ENCODE results near the gene CATSPER3. TPM values are rescaled to one million over a fixed set of nuclear protein-coding genes. Genes with fewer than 3 reads are reported as not detected.

The CATSPER3 gene
- total RNA-seq, 6 experiments from 2014 or later, result 0.14 to 0.25 (median 0.19) TPM; not detected in 3

DNA sequence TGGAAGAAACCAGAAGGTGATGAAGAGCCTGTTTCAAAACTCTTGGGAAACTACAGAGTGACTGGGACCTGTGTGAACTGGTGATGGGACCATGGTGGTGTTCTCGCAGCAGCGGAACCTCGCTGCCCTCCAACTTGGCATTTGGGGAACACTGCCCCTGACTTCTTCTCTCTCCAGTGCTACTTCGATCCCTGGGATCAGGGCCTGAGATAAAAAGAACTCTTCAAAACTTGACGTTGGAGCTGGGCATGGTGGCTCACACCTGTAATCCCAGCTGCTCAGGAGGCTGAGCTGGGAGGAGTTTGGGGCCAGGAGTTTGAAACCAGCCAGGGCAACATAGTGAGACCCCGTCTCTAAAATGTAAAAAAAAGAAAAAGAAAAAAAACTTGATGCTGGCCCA lies 48.2 kb downstream of the CATSPER3 start:
- peaks cover 3% of the 10 kb centered on the region; the same call in 1 of the 2 replicates for H3K4me1 Mint-ChIP-seq (ENCODE audit: low read depth)
- no peak for DNase-seq
- H3K36me3 Mint-ChIP-seq (ENCODE audit: low read depth), result no peaks in the 10 kb centered on the region
- no peak overlapping the region for H3K4me3 Mint-ChIP-seq
- TF ChIP-seq, protein P1, sequence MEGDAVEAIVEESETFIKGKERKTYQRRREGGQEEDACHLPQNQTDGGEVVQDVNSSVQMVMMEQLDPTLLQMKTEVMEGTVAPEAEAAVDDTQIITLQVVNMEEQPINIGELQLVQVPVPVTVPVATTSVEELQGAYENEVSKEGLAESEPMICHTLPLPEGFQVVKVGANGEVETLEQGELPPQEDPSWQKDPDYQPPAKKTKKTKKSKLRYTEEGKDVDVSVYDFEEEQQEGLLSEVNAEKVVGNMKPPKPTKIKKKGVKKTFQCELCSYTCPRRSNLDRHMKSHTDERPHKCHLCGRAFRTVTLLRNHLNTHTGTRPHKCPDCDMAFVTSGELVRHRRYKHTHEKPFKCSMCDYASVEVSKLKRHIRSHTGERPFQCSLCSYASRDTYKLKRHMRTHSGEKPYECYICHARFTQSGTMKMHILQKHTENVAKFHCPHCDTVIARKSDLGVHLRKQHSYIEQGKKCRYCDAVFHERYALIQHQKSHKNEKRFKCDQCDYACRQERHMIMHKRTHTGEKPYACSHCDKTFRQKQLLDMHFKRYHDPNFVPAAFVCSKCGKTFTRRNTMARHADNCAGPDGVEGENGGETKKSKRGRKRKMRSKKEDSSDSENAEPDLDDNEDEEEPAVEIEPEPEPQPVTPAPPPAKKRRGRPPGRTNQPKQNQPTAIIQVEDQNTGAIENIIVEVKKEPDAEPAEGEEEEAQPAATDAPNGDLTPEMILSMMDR (IDR thresholded peaks at IDR 0.05), result no peak
- peaks cover 4% of the 10 kb centered on the region for H3K27me3 Mint-ChIP-seq (ENCODE audit: insufficient read depth)
- no peaks in the 10 kb centered on the region for H3K9me3 Mint-ChIP-seq
- H3K27ac Mint-ChIP-seq, result no peak overlapping the region

DNA sequence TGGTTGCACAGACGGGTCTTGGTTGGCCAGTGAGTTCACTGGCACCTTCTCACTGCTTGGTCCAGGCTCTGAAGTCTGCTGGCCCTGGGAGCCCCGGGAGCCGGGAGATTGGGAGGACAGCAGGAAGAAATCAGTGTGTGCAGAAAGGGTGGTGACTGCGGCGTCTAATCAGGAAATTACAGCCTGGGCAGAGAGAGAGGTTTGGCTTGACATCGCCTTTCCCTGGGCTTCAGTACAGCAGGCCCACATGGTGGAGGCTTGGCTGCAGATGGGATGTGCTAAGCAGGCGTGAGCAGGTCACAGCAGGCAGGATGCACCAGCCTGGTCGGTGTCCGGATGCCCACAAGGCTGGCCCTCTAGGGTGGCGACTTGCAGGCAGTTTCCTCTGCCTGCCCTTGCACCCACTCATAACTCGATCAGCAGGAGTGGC lies 49.2 kb downstream of the CATSPER3 start:
- H3K4me1 Mint-ChIP-seq (ENCODE audit: low read depth), result peaks cover 6% of the 10 kb centered on the region; the same call in 1 of the 2 replicates
- no peak for DNase-seq
- no peak overlapping the region for H3K4me3 Mint-ChIP-seq
- no peaks in the 10 kb centered on the region for H3K36me3 Mint-ChIP-seq (ENCODE audit: low read depth)
- TF ChIP-seq, protein P1 (IDR thresholded peaks at IDR 0.05), result no peak
- no peaks in the 10 kb centered on the region for H3K9me3 Mint-ChIP-seq
- H3K27me3 Mint-ChIP-seq (ENCODE audit: insufficient read depth), result peaks cover 4% of the 10 kb centered on the region
- no peak overlapping the region for H3K27ac Mint-ChIP-seq

DNA sequence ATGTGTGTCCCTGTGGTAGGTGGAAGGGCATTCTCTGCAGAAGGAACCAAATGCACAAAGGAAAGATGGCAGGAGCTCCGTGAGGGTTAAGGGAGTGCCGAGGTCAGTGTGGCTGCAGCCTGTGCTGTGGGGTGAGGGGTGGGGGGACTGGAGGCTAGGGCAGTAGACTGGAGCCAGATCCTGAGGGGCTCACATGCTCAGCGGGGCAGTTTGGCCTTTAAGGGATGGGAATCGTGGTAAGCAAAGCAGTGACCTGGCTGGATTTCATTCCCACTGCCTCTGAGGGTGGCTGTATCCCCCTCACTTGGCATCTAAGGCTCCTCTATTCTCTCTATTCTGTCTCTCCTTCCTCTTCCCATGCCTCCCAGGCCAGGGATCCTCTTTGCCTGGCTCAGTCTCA lies 50.8 kb downstream of the CATSPER3 start:
- TF ChIP-seq, protein P1 (IDR thresholded peaks at IDR 0.05), result no peak
- H3K4me1 Mint-ChIP-seq (ENCODE audit: low read depth), result peaks cover 6% of the 10 kb centered on the region; the same call in 1 of the 2 replicates
- peaks cover 4% of the 10 kb centered on the region for H3K27me3 Mint-ChIP-seq (ENCODE audit: insufficient read depth)
- H3K4me3 Mint-ChIP-seq, result no peak overlapping the region
- no peak overlapping the region for H3K27ac Mint-ChIP-seq
- no peaks in the 10 kb centered on the region for H3K9me3 Mint-ChIP-seq
- no peaks in the 10 kb centered on the region for H3K36me3 Mint-ChIP-seq (ENCODE audit: low read depth)
- no peak for DNase-seq

DNA sequence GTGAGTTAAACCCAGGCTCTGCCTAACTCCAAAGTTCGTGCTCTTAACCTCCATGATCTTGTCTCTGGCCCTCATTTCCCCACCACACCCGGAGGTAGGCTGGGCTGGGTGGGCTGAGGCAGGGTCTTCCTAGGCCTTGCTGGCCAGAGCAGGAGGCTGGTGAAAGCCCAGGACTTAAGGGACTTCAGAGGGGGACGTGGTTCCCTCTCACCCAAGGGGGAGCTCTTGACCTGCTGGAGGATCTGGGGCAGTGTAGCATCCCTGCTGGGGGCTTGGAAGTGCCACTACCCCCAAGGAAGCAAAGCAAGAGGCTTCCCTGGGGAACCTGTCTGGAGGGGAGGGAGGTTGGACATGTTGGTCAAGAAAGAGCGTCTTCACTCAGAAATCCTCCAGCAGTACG lies 51.6 kb downstream of the CATSPER3 start:
- DNase-seq, result no peak
- Mint-ChIP-seq H3K36me3 (ENCODE audit: low read depth) (no peaks in the 10 kb centered on the region), H3K27ac (no peak overlapping the region), H3K4me1 (ENCODE audit: low read depth) (peaks cover 6% of the 10 kb centered on the region; the same call in 1 of the 2 replicates), H3K27me3 (ENCODE audit: insufficient read depth) (peaks cover 2% of the 10 kb centered on the region; the same call in 1 of the 2 replicates), H3K9me3 (no peaks in the 10 kb centered on the region), H3K4me3 (no peak overlapping the region)
- TF ChIP-seq, protein P1 (IDR thresholded peaks at IDR 0.05), result no peak

DNA sequence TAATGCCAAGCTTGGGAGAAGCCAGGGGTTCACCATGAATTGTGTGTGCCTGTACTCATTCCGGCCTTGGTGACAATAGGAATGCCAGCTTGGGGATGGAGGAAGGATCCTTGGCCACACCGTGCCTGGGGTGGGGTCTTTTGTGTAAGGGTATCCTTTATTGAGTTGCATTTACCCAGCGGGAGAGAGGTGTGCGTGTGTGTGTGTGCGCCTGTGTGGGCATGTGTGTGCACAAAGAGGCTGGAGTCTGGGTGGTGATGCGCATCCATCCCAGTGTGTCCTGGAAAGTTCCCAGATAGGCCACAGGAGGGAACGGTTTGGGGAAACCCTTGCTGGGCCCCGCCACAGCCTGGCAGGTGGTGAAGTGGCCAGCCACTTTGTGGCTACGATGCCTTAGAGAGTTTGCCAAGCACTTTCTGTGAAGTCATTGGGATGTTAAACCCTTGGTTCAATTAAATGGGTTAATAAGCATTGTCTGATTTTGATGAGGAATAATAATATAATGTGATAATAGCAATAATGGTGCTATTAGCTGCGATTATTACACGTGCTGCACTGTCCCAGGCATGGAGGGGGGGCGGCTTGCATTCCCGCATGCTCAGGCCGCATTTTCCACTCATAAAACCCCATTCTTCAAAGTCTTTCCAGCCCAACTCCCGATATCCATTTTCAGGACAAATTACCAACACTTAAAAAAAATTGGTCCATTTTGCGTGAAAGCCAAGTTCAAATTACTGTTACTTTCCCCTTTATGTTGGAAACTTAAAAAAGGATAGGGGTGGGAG lies 52.6 kb downstream of the CATSPER3 start:
- Mint-ChIP-seq H3K9me3 (no peaks in the 10 kb centered on the region), H3K27me3 (ENCODE audit: insufficient read depth) (peaks cover 2% of the 10 kb centered on the region; the same call in 1 of the 2 replicates), H3K4me3 (no peak overlapping the region), H3K27ac (no peak overlapping the region), H3K4me1 (ENCODE audit: low read depth) (peaks cover 9% of the 10 kb centered on the region; the same call in 1 of the 2 replicates), H3K36me3 (ENCODE audit: low read depth) (no peaks in the 10 kb centered on the region)
- TF ChIP-seq, protein P1 (IDR thresholded peaks at IDR 0.05), result no peak
- DNase-seq, result no peak
